K562 (cell line): Measurements from ENCODE around the gene CTNNA3.

Experiments
- E2F5 ChIP-seq: sonication (generic); formaldehyde crosslinking; IDR thresholded peaks from 2 replicates; pipeline ENCODE4 v1.8.0; 2022; ENCODE audit warnings: mild to moderate bottlenecking, missing genetic modification reagents
- FOS ChIP-seq: IDR thresholded peaks from 3 replicates; pipeline ENCODE4 v1.6.1; 2011; ENCODE audit not compliant: insufficient read length; ENCODE audit errors: extremely low read depth
- JUN ChIP-seq, 2 experiments: sonication (generic) in 1 of 2; formaldehyde crosslinking in 1 of 2; IDR thresholded peaks; 2 replicates each; pipeline versions ENCODE4 v1.6.1 to v1.8.0; 2012 to 2022; ENCODE audit warnings: borderline replicate concordance in 2 of 2, mild to moderate bottlenecking in 2 of 2, improper control_type of control experiment in 1 of 2, low read depth in 1 of 2, low read length in 1 of 2, missing genetic modification reagents in 1 of 2
- MECOM ChIP-seq: fragments of 250-450 bp; sonication (Bioruptor Pico); IDR thresholded peaks from 2 replicates; pipeline ENCODE4 v1.8.0; 2022; ENCODE audit warnings: inconsistent platforms
- TCFL5 ChIP-seq: fragments of 250-450 bp; sonication (Bioruptor Pico); conservative IDR thresholded peaks from 2 replicates; pipeline ENCODE4 v1.6.1; 2021; ENCODE audit warnings: mild to moderate bottlenecking, moderate library complexity, matching md5 sums
- ZFX ChIP-seq: sonication (generic); formaldehyde crosslinking; IDR thresholded peaks from 2 replicates; pipeline ENCODE4 v1.8.0; 2022; ENCODE audit warnings: mild to moderate bottlenecking, missing genetic modification reagents, moderate library complexity

- no peak for TF ChIP-seq TCFL5 (CRISPR knock-in tag)
- TF ChIP-seq JUN (IDR thresholded peaks at IDR 0.05; ENCODE audit: borderline replicate concordance, low read depth, low read length) = no peak
- TF ChIP-seq JUN (CRISPR knock-in tag; IDR thresholded peaks at IDR 0.05; ENCODE audit: borderline replicate concordance) = no peak
- no peak for TF ChIP-seq MECOM (CRISPR knock-in tag)
- TF ChIP-seq ZFX (CRISPR knock-in tag) = no peak
- no peak for TF ChIP-seq FOS
- TF ChIP-seq E2F5 = no peak
Observed at GRCh38 chr10:66405566-66405965, 1290.4 kb downstream of the CTNNA3 start.
